SH-SY5Y (cell line): ENCODE results near the gene EDN2.

ENCODE experiments used
- GATA2 ChIP-seq: IDR thresholded peaks from 2 replicates; pipeline ENCODE4 v1.6.1; 2011; ENCODE audit warnings: mild to moderate bottlenecking, low read depth, low read length
- GATA3 ChIP-seq: IDR thresholded peaks from 2 replicates; pipeline ENCODE4 v1.6.1; 2011; ENCODE audit warnings: low read depth, mild to moderate bottlenecking, low read length, moderate library complexity

GRCh38 chr1:41514381-41514780, 29.9 kb upstream of the EDN2 start:
- TF ChIP-seq GATA2 (peak; percentile 72), GATA3 (no peak)
